GM12878 (cell line): ENCODE results near the gene GNPDA2. TPM values are rescaled to one million over a fixed set of nuclear protein-coding genes. Genes with fewer than 3 reads are reported as not detected.
A peak's percentile ranks its signal among the peaks of the same experiment; 100 is the strongest.

Experiments
- NFXL1 ChIP-seq: fragments of 450-650 bp; IDR thresholded peaks from 2 replicates; pipeline ENCODE4 v1.6.1; 2017; ENCODE audit warnings: antibody characterized with exemption, mild to moderate bottlenecking, borderline replicate concordance
- NR2C1 ChIP-seq: fragments of 450-650 bp; IDR thresholded peaks from 2 replicates; pipeline ENCODE4 v1.6.1; 2017; ENCODE audit warnings: antibody characterized with exemption, mild to moderate bottlenecking, moderate library complexity
- POLR2A ChIP-seq: IDR thresholded peaks from 2 replicates; pipeline ENCODE4 v1.6.1; 2011; ENCODE audit warnings: low read depth, mild to moderate bottlenecking, low read length
- RAD21 ChIP-seq: IDR thresholded peaks from 2 replicates; pipeline ENCODE4 v1.6.1; 2011; ENCODE audit warnings: mild to moderate bottlenecking, low read depth, low read length, moderate library complexity; ENCODE audit not compliant: insufficient read depth
- RB1 ChIP-seq: fragments of 450-650 bp; formaldehyde crosslinking; IDR thresholded peaks from 2 replicates; pipeline ENCODE4 v1.6.1; 2017; ENCODE audit warnings: mild to moderate bottlenecking, borderline replicate concordance
- SMC3 ChIP-seq: IDR thresholded peaks from 2 replicates; pipeline ENCODE4 v1.6.1; 2011; ENCODE audit warnings: low read length, improper control_type of control experiment, borderline replicate concordance
- ZSCAN29 ChIP-seq: fragments of 450-650 bp; IDR thresholded peaks from 2 replicates; pipeline ENCODE4 v1.6.1; 2017; ENCODE audit warnings: mild to moderate bottlenecking, moderate library complexity
- polyA plus RNA-seq, 11 experiments: library from polyadenylated mRNA; depleted of rRNA in 4 of 11; unstranded in 6 of 11; stranded (reverse) in 5 of 11; fragments of >200 nt; fragmentation: Nextera tagmentation in 4 of 11; fragmentation: Illumina TruSeq in 1 of 11; extraction: Ambion mirVana in 4 of 11; extraction: Trizol in 1 of 11; gene quantifications; 1 replicate in 1 of 11; 2 replicates in 10 of 11; pipeline versions ENCODE4 v1.2.1 to v1.2.3, GENCODE V29; 2011 to 2016; ENCODE audit warnings: inconsistent platforms in 2 of 11, missing spikeins in 2 of 11, low read depth in 1 of 11
- total RNA-seq, 4 experiments: library from RNA; depleted of rRNA in 3 of 4; stranded (reverse); fragments of >200 nt in 3 of 4; fragmentation: Illumina TruSeq in 1 of 4; extraction: Trizol in 1 of 4; gene quantifications; 2 replicates each; pipeline versions ENCODE4 v1.2.1 to v1.2.3, GENCODE V29; 2013 to 2021
- TF ChIP-seq, protein P1 (sequence below): IDR thresholded peaks from 2 replicates; pipeline ENCODE4 v1.6.1; 2012; ENCODE audit warnings: improper control_type of control experiment, low read depth, low read length; ENCODE audit not compliant: insufficient replicate concordance
- TF ChIP-seq, protein P2 (sequence below), 3 experiments: IDR thresholded peaks in 2 of 3; conservative IDR thresholded peaks in 1 of 3; 2 replicates each; pipeline ENCODE4 v1.5.1; 2011; ENCODE audit warnings: low read depth in 3 of 3, low read length in 3 of 3, mild to moderate bottlenecking in 3 of 3, control low read depth in 2 of 3, moderate library complexity in 2 of 3, inconsistent platforms in 1 of 3, mixed read lengths in 1 of 3; ENCODE audit not compliant: control insufficient read depth in 2 of 3, insufficient read depth in 1 of 3; ENCODE audit errors: extremely low read depth in 1 of 3
- TF ChIP-seq, protein P3 (sequence below): fragments of 450-650 bp; formaldehyde crosslinking; IDR thresholded peaks from 2 replicates; pipeline ENCODE4 v1.4.0; 2022; ENCODE audit warnings: mild to moderate bottlenecking, moderate library complexity

GNPDA2 gene
- total and polyA plus RNA-seq, 10 of the 15 experiments (the other 5 are each of a cell fraction or from before 2014, with no cell fraction given) = 16.7 to 45.8 (median 23.8) TPM

DNA sequence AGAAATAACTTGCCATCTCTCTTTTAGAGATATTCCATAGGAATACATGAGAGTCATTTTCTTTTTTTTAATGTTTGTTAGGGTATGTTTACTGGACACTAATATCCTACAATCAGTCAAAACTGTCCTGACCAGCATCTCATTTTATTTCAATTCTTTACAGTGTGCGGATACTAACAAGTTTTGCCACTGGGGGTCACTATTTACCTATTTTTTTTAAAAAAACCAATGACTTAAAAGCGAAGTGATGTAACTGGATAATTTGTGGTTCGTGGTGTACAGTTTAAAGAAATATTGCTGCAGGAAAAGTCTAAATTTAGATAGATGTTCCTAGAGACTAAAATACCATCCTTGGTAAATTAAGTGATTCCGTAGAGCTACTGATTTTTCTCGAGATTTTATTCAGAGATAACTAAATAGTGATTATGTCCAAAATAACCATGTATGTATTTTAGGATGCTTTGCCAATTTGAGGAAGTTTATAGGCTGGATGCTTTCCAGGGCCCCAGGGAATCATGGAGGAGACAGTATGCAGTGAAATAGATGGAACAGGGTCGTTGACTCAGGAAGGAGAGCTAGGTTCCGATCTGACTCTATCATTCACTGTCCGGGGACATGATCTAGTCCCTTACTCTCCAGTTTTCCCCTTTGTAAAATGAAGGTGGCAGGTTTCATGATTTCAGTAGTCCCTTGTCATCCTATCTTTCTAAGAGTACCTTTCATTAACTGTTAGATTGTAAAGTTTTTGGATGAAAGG is 34.0 kb upstream of the GNPDA2 start (continued):
- TF ChIP-seq, protein P1, sequence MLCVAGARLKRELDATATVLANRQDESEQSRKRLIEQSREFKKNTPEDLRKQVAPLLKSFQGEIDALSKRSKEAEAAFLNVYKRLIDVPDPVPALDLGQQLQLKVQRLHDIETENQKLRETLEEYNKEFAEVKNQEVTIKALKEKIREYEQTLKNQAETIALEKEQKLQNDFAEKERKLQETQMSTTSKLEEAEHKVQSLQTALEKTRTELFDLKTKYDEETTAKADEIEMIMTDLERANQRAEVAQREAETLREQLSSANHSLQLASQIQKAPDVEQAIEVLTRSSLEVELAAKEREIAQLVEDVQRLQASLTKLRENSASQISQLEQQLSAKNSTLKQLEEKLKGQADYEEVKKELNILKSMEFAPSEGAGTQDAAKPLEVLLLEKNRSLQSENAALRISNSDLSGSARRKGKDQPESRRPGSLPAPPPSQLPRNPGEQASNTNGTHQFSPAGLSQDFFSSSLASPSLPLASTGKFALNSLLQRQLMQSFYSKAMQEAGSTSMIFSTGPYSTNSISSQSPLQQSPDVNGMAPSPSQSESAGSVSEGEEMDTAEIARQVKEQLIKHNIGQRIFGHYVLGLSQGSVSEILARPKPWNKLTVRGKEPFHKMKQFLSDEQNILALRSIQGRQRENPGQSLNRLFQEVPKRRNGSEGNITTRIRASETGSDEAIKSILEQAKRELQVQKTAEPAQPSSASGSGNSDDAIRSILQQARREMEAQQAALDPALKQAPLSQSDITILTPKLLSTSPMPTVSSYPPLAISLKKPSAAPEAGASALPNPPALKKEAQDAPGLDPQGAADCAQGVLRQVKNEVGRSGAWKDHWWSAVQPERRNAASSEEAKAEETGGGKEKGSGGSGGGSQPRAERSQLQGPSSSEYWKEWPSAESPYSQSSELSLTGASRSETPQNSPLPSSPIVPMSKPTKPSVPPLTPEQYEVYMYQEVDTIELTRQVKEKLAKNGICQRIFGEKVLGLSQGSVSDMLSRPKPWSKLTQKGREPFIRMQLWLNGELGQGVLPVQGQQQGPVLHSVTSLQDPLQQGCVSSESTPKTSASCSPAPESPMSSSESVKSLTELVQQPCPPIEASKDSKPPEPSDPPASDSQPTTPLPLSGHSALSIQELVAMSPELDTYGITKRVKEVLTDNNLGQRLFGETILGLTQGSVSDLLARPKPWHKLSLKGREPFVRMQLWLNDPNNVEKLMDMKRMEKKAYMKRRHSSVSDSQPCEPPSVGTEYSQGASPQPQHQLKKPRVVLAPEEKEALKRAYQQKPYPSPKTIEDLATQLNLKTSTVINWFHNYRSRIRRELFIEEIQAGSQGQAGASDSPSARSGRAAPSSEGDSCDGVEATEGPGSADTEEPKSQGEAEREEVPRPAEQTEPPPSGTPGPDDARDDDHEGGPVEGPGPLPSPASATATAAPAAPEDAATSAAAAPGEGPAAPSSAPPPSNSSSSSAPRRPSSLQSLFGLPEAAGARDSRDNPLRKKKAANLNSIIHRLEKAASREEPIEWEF = no peak
- TF ChIP-seq, protein P2, sequence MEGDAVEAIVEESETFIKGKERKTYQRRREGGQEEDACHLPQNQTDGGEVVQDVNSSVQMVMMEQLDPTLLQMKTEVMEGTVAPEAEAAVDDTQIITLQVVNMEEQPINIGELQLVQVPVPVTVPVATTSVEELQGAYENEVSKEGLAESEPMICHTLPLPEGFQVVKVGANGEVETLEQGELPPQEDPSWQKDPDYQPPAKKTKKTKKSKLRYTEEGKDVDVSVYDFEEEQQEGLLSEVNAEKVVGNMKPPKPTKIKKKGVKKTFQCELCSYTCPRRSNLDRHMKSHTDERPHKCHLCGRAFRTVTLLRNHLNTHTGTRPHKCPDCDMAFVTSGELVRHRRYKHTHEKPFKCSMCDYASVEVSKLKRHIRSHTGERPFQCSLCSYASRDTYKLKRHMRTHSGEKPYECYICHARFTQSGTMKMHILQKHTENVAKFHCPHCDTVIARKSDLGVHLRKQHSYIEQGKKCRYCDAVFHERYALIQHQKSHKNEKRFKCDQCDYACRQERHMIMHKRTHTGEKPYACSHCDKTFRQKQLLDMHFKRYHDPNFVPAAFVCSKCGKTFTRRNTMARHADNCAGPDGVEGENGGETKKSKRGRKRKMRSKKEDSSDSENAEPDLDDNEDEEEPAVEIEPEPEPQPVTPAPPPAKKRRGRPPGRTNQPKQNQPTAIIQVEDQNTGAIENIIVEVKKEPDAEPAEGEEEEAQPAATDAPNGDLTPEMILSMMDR (IDR thresholded peaks at IDR 0.05 in 2 of 3, conservative IDR thresholded peaks at IDR 0.05 in 1 of 3; ENCODE audit: control insufficient read depth in 2 of 3, extremely low read depth in 1 of 3, insufficient read depth in 1 of 3, low read depth in 3 of 3, low read length in 3 of 3) = peak; percentile 18 to 39 (median 38); a peak in 5 of 6 replicates
- TF ChIP-seq NFXL1 = no peak
- peak; percentile 19; the same call in 1 of the 2 replicates for TF ChIP-seq SMC3
- no peak for TF ChIP-seq ZSCAN29
- no peak for TF ChIP-seq RB1
- no peak for TF ChIP-seq POLR2A
- TF ChIP-seq, protein P3, sequence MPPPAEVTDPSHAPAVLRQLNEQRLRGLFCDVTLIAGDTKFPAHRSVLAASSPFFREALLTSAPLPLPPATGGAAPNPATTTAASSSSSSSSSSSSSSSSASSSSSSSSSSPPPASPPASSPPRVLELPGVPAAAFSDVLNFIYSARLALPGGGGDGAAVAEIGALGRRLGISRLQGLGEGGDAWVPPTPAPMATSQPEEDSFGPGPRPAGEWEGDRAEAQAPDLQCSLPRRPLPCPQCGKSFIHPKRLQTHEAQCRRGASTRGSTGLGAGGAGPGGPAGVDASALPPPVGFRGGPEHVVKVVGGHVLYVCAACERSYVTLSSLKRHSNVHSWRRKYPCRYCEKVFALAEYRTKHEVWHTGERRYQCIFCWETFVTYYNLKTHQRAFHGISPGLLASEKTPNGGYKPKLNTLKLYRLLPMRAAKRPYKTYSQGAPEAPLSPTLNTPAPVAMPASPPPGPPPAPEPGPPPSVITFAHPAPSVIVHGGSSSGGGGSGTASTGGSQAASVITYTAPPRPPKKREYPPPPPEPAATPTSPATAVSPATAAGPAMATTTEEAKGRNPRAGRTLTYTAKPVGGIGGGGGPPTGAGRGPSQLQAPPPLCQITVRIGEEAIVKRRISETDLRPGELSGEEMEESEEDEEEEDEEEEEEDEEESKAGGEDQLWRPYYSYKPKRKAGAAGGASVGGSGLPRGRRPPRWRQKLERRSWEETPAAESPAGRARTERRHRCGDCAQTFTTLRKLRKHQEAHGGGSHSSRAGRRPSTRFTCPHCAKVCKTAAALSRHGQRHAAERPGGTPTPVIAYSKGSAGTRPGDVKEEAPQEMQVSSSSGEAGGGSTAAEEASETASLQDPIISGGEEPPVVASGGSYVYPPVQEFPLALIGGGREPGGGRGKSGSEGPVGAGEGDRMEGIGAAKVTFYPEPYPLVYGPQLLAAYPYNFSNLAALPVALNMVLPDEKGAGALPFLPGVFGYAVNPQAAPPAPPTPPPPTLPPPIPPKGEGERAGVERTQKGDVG (CRISPR knock-in tag) = no peak
- peak; percentile 52 for TF ChIP-seq RAD21
- TF ChIP-seq NR2C1 = no peak
